Measurements from ENCODE around the gene CTNND2.

CTNND2 gene

DNA sequence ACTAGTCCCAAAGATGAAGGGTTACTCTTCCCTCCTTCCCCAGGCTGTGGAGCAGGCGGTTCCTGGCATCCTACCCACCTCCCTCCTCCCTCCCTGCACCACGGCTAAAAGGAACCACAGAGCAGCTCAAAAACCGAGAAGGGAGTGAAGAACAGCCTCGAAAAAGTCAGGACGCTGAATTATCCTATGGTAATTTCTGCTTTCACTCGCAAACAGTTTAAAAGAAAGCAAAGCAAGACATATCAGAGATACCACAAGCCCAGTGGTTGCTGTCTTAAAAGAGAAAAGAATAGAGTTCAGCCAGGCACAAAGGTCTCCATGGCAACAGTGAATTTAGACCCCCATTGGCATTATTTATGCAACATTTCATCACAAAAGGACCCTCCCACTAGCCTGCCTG, 315.4 kb downstream of the CTNND2 start:
- no peak for DNase-seq (ENCODE audit: low spot score)

DNA sequence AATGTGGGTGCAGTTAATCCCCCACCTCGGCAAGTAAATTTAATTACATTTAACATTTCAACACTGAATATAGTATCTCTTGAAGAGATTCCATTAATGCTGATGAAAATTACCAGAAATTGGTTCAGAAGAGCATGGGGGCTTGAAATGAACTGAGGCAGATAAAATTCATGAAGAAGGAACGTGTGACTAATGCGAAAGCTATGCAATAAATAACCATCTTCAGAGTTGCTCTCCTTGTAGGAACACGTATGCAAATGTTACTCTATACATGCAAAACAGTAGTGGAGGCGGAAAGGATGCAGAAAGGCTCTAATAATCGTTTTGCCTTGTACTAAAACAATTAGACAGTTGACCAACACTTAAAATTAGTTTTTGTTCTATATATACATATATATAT, 320.2 kb downstream of the CTNND2 start:
- DNase-seq (ENCODE audit: low spot score) = no peak

DNA sequence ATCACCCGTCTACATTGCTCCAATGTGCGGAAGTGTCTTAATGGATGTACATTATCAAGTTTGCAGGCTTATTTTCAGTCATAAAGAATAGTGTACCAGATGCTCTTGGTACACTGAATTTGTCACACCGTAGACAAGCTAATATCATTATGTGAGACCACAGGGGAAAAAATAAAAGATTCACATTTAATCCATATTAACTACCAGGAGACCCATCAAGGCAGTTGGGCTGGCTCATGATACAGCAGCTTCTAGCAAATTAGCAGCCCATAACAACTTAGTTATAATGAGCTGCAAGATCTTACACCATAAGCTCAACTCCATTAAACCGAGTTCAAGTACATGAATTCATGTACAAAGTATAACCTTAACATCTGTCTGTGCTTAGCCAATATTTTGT, 324.9 kb downstream of the CTNND2 start:
- no peak for DNase-seq (ENCODE audit: low spot score)

DNA sequence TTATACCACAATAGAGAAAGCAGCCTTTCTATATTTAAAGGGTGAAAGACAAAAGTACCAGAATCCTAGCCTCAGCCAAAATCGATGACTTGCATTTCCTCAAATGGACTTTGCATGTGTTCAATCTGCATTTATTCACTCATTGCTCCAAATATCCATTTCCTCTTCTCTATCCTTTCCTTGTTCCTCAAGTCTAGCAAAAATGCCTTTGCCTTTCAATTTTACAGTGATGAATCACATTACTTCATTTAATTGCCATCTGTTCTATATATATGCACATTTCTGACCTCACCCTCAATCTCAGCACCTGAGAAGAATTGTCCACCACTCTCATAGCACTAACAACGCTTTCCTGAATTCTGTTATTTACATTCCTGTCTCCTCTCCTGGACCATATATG, 329.5 kb downstream of the CTNND2 start:
- no peak for DNase-seq (ENCODE audit: low spot score)

DNA sequence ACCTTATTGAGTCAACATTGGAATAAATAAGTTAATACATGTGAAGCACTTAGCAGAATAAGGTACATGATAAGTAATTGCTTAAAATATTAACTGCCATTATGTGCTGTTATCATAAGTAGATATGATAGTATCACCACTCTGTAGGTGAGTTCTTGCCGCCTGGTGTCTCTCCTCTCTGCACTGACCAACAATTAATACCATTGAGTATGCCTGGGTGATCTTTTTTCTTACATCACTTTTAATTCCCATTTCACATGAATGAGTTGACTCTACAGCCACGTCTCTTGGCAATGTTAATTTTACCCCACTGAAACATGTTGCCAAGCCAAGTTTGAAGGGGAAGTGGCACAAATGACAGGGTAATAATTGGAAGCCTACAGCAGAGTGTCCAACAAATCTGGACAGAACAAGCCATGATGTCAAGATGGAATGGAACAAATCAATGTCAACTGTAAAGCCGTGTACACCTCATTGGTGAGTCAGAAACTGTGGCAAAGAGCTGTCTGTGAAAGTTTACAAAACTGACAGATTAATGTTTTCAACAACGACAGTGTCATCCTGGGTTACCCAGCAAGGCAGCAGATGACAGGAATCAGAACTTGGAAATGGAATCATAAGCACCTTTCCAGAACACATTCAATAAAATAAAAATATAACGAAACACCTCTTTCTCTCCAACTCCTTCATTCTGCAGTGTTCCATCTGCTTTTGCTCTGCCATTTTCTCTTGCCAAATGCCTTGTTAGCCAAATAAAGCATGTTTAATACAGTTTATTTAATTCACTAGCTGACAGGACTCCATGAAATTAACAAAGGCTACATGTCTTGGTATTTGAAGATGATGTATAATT, 330.9 kb downstream of the CTNND2 start:
- no peak for DNase-seq (ENCODE audit: low spot score)

DNA sequence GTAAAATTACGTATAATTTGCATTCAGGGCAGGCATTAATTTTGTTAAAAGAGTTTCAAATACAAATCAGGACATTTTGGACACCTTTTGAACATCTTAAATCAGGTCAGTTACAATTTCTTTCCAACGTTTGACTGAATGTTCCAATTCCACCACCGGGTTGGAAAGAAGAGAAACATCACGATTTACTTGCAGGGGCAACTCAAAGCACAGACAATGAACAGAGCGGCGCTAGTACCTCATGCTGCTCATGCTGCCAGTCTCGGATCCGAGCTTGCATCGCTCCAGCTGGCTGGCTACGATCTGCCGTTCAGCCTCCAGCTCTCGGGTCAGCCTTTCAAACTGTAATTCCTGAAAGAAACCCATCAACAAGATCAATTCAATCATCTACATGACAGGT, 339.5 kb downstream of the CTNND2 start:
- DNase-seq (ENCODE audit: low spot score) = no peak

DNA sequence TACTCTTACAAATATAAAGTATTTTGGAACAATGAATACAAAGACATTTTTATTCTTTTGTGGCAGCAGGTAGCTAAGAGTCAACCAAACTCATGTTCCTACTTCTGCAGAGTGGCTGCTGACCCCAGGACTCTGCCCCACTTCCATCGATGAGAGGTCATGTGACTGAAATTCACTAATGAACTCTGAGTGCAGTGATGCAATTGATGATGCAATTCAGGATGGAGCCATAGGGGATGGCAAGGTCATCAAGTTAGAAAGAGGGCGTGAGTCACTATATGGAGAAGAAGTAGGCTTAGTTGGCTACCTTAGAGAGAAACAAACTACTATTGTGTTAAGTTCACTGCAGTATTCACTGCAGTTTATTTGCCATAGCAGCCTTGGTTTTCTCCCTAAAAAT, 340.4 kb downstream of the CTNND2 start:
- no peak for DNase-seq (ENCODE audit: low spot score)

DNA sequence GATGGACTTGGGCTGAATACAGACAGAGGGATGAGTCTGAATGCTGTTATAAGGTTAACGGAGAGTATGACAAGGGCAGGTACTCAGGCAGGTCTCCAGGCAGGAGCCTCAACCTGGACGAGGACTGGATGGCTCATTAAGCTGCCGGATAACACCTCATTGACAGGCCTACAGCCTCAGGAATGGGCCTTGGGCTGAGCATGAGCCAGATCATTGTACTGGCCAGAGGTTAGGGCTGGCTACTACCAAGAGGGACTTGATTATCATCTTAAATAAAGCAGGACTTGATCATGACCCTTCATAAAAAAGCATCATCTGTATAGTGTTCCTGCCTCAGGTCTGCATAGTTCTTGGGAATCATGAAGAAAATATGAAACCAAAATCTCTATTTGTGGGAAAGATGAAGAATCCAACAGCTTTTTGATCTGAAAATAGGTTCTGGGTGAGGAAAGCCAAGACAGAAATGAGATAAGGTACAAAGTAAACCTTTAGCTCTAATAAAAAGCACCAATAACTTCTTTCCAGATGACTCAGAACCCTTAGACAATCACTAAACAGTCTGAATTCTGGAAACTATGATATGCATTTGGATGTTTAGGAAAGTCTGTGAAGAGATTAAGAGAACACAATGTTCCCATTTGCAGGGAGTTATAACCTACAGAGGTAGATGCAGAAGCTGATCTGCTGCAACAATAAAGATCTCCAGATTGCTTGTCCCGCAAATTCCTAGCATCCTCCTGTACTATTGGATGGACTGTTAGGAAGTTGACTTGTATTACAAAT, 343.1 kb downstream of the CTNND2 start:
- no peak for DNase-seq (ENCODE audit: low spot score)

DNA sequence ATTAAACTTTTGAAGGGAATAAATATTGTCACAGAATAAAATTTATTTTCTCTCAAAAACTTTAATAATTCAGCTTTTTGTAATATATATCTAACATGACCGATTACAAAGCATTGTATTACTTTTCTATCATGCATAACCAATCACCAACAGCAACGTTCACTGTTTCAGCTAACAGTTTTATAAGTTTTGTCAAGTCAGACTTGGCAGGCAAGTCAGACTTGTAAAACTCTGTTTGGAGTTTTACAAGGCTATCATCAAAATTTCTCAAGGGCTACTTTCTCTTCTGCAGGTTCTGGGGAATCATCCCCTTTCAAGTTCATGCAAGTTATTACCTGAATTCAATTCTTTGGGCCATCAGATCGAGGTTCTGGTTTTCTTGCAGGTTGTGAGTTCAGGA, 347.2 kb downstream of the CTNND2 start:
- DNase-seq (ENCODE audit: low spot score) = no peak

DNA sequence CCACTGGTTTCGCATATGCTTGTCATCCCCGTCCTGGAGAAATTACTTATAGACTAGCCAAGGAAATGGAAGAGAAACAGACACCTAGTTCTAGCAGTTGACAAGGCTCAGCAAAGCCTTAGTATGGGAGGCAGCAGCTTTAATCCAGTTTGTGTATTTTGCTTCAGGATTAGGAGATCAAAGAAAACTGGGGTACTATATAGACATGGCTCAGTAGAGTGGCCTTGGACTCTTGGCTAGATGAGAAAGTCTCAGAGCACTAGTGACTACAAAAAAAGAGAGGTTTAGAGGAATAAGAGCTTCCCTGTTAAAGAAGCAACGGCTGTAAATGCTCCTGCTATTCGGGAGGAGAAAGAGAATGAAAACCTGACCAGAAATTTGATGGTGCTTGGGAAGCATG, 349.1 kb downstream of the CTNND2 start:
- no peak for DNase-seq (ENCODE audit: low spot score)

DNA sequence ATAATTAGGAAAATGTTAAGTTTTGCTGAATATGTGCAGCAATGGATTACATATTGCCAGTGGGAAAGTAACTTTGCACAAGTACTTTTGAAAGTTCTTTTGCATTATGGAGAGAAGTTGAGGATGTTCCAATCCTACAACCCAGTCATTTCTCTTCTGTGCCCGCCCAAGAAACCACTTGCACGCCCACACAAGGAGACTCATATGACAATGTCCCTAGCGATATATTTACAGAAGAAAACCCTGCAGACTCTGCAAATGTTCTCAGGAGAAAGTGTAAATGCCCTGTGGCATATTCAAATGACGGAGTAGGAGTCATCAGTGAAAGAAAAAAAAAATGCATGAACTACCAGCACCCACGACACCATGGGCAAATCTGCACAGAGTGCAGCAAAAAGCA, 356.5 kb downstream of the CTNND2 start:
- DNase-seq (ENCODE audit: low spot score) = no peak

DNA sequence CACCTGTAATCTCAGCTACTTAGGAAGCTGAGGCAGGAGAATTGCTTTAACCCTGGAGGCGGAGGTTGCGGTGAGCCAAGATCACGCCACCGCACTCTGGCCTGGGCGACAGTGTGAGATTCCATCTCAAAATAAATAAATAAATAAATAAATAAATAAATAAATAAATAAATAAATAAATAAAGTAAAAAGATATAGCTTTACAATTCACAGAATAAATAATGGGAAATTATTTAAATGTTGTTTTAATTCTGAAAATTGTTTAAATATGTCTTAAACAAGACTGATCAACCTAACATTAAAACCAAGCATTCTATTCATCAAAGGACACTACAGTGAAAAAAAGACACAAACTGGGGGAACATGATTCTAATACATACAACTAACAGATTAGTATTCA, 357.1 kb downstream of the CTNND2 start:
- no peak for DNase-seq (ENCODE audit: low spot score)

DNA sequence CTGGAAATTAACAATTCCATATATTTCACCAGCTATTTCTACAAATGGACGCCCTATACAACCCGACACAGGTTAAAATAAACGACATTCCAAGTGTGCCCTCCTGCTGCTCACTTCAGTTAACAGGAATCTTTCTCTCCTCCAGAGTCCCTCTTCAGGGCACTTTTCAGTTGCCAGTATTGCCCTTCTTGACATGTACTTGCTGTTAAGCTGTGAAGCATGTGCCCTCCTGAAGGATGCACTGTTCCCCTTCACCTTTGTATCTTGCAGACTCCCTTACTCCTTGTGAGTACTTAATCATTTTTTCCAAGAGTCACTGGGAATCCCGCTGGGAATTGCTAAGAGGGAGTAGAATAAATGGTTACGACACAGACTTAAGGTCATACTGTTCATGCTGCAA, 364.1 kb downstream of the CTNND2 start:
- DNase-seq (ENCODE audit: low spot score) = no peak

DNA sequence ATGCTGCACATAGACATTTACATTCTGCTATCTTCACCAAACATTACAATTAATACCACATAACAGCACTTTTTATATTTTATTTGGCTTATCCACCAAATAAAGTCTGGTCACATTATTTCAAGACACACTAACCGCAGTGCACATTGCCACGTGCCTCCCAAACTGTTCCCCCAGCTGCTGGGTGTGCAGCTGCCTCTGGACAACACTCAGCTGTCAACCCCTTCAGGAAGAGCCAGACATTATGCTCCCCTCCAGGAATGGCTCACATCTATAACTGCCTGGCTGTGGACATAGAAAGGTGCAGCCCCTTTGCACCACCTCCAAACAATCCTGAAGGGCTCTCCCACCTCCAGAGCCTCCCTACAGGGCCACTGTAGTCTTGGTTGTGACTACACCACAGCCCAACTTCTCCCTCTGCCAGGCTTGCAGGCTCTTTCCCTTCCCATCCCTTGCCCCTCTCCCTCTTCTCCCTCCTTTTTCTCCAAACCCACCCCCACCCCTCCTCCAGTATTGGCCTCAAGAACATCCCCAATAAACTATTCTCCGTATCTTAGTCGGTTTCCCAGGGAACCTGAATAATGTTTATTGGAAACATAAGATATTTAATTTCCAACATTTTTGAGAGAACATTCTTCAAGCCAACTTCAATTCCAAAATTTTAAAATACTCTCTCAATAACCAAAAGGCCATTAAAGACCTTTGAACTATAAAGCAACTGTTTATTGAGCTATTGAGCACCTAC, 372.3 kb downstream of the CTNND2 start:
- DNase-seq (ENCODE audit: low spot score) = no peak

DNA sequence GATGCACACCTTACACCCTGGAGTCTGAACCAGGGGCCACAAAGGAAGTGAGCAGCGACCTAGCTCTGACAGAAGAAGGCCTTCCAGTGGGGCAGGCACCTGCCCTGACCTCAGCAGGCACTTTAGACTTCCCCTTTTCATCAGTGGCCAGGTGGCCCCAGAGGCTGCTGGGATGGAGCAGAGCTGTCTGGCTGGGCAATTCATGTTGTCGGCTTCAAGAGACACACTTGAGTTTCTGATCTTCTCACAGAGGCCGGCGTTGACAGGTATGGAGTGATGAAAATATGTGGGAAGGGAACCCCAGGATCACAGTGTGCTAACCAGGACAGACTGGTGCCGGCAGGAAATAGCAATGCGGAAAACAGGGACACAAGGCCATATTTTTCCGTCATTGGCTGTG, 375.5 kb downstream of the CTNND2 start:
- DNase-seq (ENCODE audit: low spot score) = no peak

DNA sequence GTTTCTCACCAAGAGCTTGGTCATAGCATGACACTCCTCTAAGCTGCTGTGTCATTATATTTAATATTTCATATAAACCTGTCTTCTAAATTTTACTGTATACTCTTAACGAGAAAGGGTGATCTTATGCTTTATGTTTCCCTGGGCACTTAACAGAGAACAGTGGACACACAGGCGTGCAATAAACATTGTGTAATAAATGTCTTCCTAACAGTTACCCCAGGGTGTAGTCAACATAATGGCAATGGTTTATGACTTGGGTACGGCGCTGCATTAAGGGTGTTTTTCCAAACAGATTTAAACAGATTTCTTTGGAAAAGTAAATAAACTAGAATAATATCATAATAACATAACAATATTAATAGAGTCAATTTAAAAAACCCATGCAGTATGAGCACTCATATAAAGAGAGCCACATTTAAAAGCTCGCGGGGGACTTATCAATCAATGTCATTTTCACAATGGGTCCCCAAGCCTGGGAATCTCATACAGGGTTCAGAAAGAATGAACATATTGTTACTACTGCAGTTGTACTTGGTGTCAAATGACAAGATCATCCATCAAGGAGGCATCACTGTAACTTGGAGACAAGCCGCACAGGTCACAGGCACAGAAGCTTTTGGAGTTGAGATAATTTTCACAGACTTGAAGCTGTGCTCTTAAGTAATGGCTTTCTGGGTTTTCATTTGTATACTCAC, 376.4 kb downstream of the CTNND2 start:
- no peak for DNase-seq (ENCODE audit: low spot score)

DNA sequence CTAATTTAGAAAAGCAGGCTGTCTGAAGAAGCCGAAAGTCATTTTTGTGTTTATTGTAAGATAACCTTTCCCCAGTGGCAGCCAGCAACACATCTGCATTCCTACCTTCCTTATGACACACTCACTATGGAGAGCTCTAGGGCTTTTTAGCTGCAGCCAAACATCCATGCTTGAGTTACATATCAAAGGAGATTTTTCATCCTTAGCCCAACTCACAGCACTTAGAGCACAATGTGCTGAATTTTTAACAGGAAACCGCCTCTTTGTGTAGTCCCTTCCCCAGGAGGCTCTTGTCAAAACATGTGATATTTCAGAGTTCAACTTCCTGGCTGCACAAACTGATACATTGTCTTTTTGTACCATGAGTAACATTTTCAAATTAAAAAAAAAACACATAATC, 379.2 kb downstream of the CTNND2 start:
- peak; percentile 19 for DNase-seq (ENCODE audit: low spot score)

DNA sequence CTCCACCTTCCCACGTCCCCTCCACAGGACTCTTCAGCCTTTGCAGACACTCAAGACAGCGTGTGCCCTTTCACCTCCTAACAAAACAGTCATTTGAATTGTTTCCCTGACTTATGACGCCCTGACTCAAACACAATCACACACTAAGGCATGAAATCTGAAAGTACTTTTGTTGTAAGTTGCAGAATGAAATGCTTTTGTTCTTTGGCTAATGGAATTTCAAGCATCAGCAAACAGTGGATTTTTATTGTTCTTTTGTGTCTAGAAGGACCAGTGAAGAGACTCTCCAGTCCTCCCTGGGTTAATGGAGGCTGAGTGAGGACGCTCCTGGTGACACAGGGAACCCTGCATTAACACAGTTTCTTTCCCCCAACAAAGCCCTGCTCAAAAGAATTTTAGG, 380.1 kb downstream of the CTNND2 start:
- DNase-seq (ENCODE audit: low spot score) = peak; percentile 33

DNA sequence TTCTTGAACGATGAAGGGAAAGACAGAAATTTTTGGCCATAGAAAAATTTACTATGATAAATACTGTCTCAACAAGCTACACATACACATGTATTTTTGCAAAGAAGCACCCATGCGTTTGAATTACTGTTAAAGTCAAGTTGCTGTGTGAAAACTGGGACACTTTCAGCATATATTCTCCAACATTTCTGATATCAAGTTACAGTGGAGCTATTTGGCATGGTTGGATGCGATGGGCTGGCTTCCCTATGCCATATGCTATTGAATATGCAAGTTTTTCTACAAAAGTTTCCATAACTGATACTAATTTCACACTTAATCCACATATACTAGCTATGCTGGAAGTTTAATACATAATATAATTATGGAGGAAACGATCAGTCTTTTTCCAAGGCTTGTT, 381.4 kb downstream of the CTNND2 start:
- DNase-seq (ENCODE audit: low spot score) = no peak

DNA sequence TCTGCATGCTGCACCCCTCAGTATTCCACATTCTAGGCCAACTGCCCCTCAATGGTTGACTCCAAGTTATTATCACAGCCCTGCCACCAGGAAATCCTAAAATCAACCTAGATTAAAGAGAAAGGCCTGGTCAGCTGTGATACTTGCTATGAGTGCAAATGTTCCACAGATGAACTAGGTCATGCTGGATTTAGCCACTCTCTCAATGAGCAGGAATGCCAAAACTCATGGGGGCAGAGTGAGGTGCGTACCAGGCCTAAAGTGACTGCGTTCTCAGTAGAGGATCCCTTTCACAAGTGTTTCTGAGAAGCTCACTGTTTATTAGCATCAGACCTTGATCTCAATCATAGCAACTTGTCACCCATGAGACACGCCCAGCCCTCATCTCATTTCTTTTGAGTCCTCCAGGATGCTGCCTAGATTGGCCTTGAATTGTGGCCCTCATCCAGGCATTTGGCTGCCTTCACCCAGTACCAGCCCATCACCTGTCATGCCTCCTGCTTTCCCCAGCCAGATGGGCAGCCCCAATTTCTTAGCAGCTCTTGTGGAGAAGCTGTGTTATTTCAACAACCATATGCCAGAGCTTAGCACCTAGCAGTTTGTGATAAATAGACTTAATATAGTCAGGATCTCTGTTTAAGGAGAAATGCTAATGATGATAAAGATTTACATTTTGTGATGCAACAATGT, 383.9 kb downstream of the CTNND2 start:
- DNase-seq (ENCODE audit: low spot score) = no peak

DNA sequence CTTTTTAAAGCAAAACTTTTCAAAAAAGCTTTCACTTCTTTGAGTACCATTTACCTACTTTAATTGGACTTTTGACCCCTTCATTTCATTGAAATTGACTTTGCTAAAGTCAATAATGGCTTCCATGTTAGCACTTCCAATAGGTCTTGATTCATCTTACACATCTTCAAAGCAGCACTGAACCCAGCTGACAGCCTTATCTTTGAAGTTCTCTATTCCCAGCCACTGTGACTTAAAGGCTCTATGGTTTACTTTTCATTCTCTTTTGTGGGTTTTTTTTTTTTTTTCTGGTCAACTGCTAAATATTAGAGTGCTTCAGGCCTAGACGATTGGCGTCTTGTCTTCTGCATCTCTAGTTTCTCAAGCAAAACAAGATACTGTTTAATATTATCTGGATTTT, 385.0 kb downstream of the CTNND2 start:
- no peak for DNase-seq (ENCODE audit: low spot score)

DNA sequence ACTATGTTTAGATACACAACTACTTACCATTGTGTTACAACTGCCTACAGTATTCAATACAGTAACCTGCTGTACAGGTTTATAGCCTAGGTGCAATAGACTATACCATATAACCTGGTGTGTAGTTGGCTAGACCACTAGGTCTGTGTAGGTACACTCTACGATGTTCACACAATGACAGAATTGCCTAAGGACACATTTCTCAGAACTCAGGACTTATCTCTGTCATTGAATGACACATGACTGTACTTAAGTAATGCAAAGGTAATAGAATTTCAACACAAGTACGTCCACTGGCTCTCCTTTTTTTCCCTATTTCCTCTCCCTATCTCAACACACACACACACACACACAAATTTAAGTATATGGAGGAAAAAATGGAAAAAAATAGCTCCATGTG, 385.6 kb downstream of the CTNND2 start:
- DNase-seq (ENCODE audit: low spot score) = no peak

Data from kidney capillary endothelial cell (primary cell).